HG02759 (cell line): Measurements from ENCODE around the gene HDGFL2.
"Not testable (repeated sequence)": the region's sequence is repeated elsewhere in the genome, so short reads cannot be mapped to it uniquely, and the experiment has no call there.

Experiments used
- ATAC-seq: cut with Tn5 transposase; IDR thresholded peaks from one replicate; pipeline ENCODE4 v1.9.1; 2021; ENCODE audit warnings: mild to moderate bottlenecking, moderate library complexity; ENCODE audit not compliant: unreplicated experiment

Gene HDGFL2

DNA sequence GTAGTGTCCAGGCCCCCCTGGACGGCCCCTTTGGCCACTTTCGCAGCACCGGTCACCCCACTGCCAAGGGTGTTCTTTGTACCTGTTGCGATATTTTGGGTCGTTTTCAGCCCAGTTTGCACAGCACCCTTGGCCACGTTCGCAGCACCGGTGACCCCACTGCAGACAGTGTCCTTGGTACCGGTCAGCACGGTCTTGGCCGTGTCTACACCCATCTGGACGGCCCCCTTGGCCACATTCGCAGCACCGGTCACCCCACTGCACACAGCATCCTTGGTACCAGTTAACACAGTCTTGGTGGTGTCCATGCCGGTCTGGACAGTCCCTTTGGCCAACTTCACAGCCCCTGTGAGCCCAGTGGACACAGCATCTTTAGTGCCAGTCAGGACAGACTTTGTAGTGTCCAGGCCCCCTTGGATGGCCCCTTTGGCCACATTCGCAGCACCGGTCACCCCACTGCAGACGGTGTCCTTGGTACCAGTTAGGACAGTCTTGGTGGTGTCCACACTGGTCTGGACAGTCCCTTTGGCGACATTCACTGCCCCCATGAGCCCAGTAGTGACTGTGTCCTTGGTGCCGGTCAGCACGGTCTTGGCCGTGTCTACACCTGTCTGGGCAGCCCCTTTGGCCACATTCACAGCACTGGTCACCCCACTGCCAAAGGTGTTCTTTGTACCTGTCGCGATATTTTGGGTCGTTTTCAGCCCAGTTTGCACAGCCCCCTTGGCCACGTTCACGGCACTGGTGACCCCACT lies 39.4 kb downstream of the HDGFL2 start:
- ATAC-seq: no peak

DNA sequence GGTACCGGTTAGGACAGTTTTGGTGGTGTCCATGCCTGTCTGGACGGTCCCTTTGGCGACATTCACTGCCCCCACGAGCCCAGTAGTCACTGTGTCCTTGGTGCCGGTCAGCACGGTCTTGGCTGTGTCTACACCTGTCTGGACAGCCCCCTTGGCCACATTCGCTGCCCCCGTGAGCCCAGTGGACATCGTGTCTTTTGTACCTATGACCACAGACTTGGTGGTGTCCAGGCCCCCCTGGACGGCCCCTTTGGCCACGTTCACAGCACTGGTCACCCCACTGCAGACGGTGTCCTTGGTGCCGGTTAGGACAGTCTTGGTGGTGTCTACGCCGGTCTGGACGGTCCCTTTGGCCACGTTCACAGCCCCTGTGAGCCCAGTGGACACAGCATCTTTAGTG lies 40.0 kb downstream of the HDGFL2 start:
- ATAC-seq: no peak

DNA sequence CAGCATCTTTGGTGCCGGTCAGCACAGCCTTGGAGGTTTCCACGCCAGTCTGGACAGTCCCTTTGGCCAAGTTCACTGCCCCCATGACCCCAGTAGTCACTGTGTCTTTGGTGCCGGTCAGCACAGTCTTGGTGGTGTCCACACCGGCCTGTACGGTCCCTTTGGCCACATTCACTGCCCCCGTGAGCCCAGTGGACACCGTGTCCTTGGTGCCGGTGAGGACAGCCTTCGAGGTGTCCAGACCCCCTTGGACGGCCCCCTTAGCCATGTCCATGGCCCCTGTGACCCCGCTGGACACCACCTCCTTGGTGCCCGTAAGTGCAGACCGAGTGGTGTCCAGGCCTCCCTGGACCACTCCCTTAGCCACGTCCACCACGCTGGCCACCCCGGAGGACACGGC lies 41.2 kb downstream of the HDGFL2 start:
- no peak for ATAC-seq

DNA sequence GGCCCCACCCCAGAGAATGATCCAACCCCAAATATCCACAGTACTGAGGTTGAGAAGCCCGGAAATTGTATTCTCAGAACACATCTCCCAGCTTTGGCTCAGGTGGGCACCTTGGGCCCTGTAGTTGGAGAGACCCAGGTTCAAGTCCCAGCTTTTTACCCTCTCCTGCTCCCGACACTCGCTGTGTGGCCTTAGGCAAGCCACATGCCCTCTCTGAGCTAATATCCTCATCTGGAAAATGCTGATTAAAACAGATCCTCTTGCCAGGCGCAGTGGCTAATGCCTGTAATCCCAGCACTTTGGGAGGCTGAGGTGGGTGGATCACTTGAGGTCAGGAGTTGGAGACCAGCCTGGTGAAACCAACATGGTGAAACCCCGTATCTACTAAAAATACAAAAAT lies 43.6 kb downstream of the HDGFL2 start:
- no peak for ATAC-seq

DNA sequence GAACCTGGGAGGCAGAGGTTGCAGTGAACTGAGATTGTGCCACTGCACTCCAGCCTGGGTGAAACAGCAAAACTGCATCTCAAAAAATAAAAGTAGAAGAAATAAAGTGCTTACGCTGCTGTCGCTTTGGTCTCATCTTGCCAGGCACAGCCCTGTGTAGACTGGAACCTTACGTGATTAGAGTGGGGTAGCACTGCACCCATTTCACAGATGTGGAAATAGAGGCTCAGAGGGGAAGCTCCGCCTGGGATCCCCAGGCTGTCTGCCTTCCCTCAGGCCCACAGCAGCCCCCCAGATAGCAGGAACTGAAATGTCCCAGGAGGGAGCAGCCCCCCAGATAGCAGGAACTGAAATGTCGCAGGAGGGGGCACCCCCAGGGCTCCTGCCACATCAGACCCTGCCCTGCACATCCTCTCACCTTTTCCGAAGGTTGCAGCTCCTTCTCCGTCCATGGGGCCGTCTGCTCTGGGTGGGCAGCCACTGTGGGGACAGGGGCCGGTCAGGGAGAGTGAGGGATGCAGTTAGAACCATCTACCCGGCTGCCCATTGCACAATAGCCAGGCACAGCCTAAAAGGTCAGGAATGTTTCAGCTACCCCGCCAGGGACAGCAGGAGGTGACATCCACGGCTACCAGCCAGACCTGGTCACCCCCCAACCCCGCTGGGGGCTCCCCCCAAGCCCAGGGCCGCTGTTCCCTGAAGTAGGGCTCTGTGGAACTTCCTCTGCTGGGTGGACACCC lies 44.3 kb downstream of the HDGFL2 start:
- no peak for ATAC-seq

DNA sequence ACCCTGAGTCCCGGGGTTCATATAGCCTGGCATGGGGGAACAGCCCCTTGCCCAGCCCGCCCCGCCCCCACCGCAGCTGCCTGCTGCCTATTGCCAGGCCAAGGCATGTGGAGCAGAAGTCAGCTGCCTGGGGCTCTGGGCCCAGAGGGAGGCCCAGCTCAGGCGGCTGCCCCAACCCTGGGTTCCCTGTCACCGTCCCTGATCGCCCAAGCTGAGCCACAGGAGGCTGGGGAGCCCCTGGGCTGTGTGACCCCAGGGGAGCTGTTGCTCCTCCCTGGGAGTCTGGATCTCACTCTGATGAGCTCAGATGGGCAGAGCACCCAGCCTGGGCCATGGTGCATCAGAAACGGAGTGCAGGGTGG lies 44.8 kb downstream of the HDGFL2 start:
- no peak for ATAC-seq

DNA sequence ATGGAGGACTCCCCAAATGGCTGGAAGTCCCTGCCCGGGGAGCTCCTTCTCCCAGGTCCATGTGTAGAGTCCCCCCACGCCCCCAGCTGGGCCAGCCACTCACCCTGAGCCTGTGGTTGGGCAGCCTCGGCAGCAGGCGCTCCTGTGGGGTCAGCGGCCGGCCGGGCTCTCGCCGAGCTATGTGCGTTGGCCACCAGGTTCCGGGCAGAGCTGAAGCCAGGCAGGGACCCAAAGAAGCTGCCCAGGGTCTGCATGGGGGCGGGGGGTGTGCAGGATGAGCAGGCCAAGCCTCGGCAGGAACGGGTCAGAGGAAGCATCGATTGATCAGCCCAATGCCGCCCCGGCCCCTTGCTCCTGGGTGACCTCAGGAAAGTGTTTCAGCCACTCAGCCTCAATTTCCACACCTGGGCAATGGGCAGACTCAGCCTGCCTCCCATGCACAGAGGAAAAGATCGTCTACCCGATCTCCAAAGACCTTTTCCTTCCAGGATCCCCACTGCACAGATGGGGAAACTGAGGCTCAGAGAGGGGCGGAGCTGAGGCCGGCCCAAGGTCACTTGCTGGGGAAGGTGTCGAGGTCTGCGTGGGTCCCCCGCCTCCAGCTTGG lies 45.5 kb downstream of the HDGFL2 start:
- ATAC-seq: no peak

DNA sequence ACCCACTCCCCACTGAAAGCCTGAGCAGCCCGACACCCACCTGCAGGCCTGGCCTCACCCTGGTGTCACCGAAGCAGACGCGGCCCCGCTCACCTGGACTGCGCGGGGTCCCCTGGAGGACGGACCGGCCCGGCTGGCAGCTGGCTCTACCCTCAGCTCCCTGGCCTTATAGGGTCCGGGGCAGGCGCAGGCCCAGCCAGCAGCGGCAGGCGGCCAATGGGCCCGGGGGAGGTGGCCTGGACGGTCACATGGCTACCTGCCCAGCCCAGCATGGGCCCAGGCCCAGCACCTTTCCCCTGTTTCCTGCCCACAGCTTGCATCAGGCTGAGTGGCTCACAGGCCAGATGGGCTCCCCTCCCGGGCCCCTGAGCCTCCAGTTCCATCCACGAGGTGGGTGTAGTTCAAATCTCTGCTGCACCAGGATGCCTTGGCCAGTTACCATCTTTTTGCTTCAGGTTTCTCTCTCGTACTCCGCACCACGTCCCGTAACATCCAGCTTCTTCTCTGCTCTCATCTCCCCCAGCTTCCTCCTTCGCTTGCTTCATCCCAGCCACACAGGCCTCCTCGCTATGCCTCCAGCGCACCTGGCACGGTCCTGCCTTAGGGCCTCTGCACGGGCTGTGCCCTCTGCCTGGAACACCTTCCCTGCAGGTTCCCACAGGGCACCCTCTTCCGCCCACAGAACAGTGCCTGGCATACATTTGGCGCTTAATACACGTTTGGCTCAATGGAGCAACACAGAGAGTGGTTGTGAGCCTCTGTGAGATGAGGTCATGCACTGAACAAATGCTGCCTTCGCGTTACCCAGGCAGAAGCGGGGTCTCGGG lies 46.5 kb downstream of the HDGFL2 start, which contains the start of gene PLIN4:
PLIN4 (minus strand) TSS at position 142 of the 827 bp plus-strand sequence. CDS start 214 bp downstream, outside the sequence.
- no peak for ATAC-seq

DNA sequence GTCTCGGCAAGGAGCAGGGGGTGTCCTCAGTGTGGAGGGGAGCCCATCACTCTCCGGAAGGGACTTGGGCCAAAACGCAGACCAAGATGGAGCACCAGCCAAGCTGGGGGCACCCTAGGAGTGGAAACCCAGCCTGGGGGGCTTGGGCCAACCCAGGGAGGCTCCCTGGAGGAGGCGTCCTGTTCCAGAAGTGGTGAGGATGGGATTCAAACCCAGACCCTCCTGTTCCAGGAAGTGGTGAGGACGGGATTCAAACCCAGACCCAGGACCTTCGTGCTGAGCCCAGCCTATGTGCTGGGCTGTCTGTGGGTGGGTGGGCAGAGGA lies 47.0 kb downstream of the HDGFL2 start:
- no peak for ATAC-seq

DNA sequence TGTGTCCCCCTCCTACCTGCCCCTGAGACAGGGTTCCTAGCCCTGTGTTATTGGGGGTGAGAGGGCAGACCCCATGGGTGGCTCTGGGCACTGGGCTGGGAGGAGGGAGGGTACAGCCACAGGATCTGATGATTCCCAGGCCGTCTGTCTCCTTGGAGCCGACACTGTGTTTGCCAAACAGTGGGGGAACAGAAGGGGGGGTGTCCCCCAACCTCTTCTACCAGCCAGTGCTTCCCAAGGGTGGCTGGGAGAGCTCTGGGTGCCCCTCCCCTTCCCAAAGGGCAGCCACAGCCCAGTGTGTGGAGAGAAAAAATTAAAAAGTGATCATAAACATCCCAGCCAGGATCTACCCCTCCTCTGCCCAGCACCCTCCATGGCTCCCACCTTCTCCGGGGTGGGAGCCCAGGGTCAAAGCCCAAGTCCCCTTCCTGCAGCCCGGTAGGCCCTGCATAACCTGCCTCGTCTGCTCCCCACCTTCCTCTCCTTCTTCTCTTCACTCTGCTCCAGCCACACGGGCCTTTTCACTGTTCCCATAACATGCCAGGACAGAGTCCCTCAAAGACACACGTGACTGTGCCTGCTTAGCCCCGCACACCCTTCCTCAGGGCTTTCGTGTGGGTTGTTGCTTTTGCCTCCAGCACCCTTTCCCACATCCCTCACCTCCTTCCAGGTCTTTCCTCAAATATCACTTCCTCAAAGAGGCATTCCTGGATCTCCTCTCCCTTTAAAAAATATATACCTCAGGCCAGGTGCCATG lies 47.6 kb downstream of the HDGFL2 start:
- no peak for ATAC-seq

DNA sequence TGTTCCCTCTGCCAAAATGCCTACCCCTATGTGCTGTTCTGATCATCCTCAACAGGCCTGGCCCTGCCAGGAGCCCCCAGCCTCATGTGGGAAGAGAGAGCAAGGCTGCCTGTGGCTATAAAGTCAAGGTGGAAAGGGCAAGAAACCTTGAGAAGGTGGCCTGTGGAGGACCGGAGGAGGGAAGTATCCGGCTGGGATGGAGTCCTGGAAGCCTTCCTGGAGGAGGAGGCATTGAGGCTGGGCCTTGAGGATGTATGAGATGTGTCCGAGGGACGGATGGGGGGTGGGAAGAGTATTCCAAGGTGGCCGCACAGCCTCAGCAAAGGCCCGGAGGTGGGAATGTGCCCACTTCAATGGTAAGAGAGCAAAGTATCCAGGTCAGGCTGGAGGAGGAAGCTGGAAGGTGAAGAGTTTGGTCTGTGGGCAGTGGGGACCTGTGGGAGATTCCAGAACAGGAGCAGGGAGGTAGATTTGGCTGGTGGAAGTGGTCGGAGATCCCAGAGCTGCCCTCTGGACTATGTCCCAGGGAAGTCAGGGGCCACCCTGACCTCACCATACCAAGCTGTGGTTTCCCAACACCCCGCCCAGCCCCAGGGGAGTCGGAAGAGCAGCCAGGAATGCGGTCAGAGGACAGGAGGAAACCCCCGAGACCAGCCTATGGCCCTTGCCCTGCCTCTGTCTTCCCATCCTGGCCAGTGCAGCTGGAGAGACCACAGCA lies 49.2 kb downstream of the HDGFL2 start:
- no peak for ATAC-seq

DNA sequence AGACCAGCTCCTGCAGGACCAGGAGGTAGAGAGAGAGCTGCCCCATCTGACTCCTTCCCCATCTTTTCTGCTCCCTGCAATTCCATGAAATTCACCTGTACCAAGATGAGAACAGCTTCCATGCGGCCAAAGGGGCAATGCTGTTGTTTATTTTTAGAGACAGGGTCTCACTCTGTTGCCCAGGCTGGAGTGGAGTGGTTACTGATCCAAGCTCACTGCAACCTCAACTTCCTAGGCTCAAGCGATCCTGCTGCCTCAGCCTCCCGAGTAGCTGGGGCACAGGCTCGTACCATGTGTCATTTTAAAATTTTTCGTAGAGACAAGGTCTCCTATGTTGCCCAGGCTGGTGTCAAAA lies 49.8 kb downstream of the HDGFL2 start:
- no peak for ATAC-seq

DNA sequence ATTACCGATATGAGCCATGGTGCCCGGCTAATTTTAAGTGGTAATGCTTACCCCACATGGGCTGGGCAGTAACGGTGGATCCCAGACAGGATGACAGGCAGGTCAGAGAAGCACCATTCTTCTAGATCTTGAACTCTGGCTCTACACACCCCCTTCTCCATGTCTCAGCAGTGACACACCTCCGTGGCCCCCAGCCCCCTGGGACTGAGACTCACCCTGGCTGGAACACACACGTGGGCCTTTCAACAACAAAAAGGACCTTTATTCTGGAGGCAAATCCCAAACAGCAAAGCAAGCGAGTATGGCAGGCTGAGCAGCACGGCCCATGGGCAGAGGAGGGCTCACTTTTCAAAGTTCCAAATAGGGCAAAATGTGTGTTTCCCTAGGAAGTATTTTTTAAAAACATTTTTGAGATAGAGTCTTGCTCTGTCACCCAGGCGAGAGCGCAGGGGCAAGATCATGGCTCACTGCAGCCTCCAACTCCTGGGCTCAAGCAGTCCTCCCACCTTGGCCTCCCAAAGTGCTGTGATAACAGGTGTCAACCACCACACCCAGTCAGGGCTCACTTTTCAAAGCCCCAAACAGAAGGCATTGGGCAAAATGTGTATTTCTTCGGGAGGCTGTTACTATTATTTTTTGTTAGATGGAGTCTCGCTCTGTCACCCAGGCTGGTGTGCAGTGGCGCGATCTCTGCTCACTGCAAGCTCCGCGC lies 50.4 kb downstream of the HDGFL2 start:
- no peak for ATAC-seq

DNA sequence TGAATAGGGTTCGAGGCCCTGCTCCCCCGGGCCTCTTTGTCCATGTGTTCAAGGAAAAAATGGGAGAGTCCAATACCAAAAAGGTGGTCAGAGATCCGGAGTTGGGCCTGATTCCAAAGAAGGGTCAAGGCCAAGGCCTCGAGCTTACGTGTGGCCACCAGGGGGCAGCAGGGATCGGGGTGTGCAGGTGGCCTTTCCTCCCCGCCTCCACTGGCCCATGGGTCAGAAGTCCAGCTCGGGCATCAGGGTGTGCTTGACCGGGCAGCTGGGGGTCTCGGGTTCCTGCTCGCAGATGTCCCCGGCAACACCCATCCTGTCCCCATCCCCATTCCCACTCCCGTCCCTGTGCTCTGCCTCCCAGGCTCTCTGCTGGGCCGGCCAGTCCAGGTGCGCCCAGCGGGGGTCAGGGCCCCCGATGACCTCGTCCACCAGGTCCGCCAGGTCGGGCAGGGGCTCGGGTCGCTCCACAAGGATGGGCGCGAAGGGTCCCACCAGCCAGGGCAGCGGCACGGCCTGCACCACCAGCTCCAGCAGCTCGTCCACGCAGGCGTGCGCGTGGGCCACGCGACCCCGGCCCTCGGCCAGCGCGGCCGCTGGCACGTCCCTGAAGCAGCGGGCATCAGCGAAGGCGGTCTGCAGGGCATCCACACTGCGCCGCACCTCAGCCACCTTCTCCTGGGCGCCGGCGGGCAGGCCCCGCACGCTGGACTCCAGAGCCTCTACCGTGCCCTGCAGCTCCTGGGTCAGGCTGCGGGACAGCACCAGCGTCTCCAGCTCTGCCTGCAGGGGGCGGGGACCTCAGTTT lies 51.4 kb downstream of the HDGFL2 start:
- ATAC-seq: no peak

DNA sequence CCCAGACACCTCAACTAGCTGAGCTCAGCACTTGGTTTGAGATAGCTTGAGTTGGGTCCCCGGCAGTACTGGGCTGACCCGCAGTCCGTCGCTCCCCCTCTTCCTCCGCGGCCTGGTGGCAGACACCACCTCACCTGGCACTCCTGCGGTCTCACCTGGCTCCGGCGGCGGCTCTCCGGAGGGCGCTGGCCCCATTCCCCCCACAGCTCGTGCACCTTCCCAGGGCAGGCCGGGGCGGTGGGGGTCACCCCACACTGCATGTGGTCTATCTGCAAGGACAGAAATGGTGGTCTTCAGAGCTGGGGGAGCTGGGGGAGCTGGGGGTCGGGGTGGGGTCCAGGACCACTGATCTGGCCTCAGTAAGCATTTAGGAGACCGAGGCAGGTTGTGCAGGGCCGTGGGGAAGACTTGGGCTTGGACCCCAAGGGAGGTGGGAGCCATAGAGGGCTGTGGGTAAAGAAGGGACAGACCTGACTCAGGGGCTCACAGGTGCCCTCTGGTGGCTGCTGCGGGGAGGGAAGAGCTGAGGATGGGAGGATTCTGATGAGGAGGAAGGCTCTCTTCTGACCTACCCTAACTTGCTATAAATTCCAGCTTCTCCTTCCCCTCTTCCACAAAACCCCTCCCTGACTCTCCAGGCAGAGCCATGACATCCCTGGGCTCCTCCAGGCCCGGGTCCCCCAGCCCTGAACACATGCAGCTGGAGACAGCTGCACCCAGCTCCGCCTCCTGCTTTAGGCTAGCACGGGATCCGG lies 52.9 kb downstream of the HDGFL2 start:
- ATAC-seq: no peak

DNA sequence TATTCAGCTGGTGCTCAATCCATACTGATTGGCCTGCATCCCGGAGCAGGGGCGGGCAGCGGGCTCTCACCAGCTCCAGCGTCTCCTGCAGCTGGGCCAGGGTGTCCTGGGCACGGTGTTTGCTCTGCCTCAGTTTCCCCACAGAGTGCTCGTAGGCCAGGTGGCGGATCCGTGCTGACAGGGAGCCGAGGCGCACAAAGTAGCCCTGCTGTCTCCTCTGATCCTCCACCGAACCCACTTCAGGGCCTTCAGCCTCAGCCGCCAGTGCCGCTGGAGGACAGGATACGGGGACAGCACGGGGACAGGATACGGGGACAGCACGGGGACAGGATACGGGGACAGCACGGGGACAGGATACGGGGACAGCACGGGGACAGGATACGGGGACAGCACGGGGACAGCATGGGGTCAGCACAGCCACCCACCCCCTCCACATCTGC lies 53.5 kb downstream of the HDGFL2 start:
- ATAC-seq: no peak

DNA sequence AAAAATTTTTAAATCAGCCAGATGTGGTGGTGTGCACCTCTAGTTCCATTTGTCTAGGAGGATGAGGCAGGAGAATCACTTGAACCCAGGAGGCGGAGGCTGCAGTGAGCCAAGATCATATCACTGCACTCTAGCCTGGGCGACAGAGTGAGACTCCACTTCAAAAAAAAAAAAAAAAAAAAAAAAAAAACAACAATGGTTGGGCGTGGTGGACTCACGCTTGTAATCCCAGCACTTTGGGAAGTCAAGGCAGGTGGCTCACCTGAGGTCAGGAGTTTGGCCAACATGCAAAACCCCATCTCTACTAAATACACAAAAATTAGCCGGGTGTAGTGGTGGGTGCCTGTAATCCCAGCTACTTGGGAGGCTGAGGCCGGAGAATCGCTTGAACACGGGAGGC lies 55.3 kb downstream of the HDGFL2 start:
- ATAC-seq: not testable (repeated sequence)

DNA sequence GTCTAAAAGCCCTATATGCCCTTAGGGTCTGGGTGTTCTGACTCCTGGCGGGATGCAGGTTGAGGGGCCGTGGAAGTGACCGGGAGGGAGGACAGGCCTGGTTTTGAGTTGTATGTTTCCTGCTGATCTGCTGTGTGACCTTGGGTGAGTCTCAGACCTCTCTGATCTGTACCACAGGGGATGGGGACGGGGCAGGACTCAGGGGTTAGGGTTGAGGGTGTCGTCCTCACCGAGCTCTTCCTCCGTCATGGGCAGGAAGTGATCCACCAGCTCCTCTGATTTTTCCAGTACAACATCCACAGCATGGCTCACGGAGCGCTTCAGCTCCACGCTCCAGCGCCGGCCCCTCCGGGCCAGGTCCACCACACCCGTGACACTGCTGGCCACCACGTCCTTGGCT lies 56.7 kb downstream of the HDGFL2 start:
- no peak for ATAC-seq
